GM12865 (cell line): Measurements from ENCODE around the gene MECP2.

ENCODE experiments used
- DNase-seq: peaks from one replicate; pipeline ENCODE4 v3.0.0; 2010; ENCODE audit warnings: low read depth
- H3K4me3 ChIP-seq: 2 replicates; pipeline ENCODE4 v1.5.1; 2011; ENCODE audit warnings: mild to moderate bottlenecking, low read depth, low read length, control low read depth
- TF ChIP-seq, protein P1 (sequence below): IDR thresholded peaks from 2 replicates; pipeline ENCODE4 v1.5.1; 2011; ENCODE audit warnings: low read length, control low read depth, low read depth, inconsistent platforms; ENCODE audit not compliant: insufficient read depth; ENCODE audit errors: missing control alignments

MECP2 gene

DNA sequence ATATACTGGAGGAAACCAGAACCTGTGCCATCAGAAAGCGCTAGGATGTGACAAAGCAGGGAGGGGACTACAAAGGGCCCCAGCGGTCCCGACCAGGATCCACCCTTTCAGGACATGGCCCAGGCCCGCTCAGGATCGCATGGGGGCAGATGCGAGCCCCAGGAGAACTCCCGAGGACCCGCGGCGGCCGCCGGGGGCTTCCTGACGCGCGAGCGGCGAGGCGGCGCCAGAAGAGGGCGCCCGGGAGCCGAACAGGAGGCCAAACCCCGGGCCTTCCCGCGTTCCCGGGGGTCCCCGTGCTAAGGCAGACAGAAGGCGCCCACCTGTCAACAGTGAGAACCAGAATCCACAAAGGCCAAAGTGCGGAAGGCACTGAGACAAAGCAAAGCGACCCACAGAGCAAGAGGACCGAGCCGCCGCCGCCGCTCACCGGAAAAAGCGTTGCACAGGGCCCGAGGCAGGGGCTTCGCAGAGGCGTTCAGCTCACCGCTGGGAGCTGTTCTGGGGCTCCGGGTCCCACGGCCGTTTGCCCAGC lies 39.2 kb upstream of the MECP2 start:
- no peak overlapping the region for H3K4me3 ChIP-seq
- DNase-seq = peak; percentile 32
- TF ChIP-seq, protein P1, sequence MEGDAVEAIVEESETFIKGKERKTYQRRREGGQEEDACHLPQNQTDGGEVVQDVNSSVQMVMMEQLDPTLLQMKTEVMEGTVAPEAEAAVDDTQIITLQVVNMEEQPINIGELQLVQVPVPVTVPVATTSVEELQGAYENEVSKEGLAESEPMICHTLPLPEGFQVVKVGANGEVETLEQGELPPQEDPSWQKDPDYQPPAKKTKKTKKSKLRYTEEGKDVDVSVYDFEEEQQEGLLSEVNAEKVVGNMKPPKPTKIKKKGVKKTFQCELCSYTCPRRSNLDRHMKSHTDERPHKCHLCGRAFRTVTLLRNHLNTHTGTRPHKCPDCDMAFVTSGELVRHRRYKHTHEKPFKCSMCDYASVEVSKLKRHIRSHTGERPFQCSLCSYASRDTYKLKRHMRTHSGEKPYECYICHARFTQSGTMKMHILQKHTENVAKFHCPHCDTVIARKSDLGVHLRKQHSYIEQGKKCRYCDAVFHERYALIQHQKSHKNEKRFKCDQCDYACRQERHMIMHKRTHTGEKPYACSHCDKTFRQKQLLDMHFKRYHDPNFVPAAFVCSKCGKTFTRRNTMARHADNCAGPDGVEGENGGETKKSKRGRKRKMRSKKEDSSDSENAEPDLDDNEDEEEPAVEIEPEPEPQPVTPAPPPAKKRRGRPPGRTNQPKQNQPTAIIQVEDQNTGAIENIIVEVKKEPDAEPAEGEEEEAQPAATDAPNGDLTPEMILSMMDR = peak; percentile 71

DNA sequence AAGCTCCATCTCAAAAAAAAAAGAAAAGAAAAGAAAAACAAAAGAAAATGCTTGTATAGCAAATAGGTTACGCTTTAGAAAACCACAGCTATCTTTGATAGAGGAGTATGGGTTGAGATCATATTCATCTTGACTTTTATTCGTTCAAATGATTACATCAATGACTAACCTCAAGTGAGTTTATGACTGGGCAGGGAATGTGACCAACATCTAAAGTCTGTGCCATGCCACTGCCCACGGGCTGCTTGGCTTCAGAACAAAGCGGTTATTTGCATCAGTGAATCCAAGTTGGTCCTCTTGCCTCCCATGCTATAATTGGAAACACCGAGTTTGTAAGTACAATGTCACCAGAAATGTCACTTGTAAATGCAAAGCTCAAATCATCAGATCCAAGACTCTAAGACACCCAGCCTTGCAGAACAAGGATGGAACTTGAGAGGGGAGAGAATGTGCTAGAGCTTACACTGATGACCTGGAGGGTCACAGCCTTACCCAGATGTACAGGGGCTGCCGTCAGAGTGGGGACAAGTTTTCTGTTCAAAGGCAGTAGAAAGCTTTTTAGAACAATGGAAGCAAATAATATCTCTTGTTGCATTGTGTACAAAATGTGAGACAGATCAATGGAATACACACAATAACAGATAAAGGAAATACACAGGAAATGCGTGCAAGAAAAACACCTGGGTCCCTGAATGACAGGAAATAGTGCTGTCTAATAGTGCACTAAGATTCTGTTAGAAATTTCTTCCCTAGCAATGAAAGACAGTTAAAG lies 38.1 kb upstream of the MECP2 start:
- no peak overlapping the region for H3K4me3 ChIP-seq
- DNase-seq = no peak
- TF ChIP-seq, protein P1 = no peak

DNA sequence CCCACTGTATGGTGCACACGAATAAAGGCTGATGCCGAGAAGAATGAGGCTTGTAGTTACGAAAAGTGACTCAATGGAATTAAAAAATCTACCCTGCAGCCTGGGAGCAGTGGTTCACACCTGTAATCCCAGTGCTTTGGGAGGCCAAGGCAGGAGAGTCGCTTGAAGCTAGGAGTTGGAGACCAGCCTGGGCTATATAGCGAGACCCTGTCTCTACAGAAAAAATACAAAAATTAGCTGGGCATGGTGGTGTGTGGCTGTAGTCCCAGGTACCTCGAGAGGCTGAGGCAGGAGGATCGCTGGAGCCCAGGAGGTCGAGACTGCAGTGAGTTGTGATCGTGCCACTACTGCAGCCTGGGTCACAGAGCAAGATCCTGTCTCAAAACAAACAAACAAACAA lies 34.8 kb upstream of the MECP2 start:
- no peak for DNase-seq
- TF ChIP-seq, protein P1 = no peak
- no peak overlapping the region for H3K4me3 ChIP-seq

DNA sequence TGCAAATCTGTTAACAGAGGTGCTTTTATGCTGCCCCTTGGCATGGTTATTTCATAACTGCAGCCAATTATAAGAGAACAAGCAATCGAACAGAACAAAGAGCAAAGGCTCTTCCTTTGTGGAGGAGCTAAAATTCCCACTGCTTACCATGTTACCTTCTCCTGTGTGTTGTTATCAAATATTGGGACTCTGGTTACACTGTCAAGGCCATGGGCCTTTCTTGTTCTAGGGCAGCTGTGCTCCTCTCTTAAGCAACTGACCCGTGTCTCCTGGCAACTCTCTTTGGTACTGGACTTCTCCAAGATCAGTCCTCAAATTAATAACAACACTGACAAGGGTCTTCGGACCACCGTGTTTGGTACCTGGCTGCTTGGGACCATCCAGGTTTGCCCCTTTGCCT lies 34.4 kb upstream of the MECP2 start:
- no peak for DNase-seq
- H3K4me3 ChIP-seq = no peak overlapping the region
- TF ChIP-seq, protein P1 = no peak

DNA sequence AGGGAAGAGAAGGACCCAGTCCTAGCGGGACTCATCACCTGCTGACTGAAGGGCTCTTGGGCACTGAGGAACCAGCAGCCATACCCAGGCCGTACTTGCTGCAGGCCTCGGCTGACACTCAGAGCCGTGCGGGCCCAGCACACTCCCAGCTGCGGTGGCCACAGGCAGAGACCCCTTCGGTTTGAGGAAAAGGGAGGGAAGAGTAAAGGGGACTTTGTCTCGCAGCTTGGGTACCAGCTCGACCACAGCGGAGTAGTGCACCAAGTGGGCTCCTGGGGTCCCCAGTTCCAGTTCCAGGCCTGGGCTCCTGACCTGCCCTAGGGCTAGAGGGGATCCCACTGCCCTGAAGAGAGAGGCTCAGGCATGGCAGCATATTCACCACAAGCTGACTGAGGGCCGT lies 28.6 kb upstream of the MECP2 start:
- TF ChIP-seq, protein P1 = no peak
- no peak overlapping the region for H3K4me3 ChIP-seq
- no peak for DNase-seq

DNA sequence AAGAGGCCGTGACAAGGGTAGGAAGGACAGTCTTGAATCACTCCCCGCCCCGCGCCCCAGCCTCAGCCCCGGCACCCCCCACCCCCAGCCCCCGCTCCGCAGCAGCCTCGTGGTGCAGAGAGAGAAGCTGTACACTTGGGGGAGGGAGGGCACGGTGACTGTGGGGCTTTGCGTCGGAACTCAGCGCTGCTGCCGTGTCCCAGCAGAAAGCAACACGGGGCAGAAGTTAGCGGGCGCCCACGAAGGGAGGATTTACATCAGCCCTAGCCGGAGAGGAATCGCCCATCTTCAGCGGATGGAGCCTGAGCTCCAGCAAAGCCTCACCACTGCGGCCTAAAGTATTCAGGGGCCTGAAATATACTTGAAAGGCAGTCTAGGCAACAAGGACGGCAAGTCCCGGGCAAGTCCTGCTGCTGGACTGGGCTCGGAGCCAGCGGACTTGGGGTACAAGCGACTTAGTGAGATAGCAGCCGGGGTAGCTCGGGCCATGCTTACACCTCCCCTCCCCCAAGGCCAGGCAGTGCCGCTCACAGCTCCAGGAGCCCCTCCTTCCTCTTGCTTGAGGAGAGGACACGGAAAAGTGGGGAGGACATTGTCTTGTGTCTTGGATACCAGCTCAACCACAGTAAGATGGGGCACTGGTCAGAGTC lies 28.0 kb upstream of the MECP2 start:
- TF ChIP-seq, protein P1 = no peak
- H3K4me3 ChIP-seq = no peak overlapping the region

More for the DNA sequence above, 28.0 kb upstream of the MECP2 start:
- DNase-seq = no peak
